ENCODE measurements around the gene DAB1.
"Not testable (repeated sequence)": the region's sequence is repeated elsewhere in the genome, so short reads cannot be mapped to it uniquely, and the experiment has no call there.

The DAB1 gene

DNA sequence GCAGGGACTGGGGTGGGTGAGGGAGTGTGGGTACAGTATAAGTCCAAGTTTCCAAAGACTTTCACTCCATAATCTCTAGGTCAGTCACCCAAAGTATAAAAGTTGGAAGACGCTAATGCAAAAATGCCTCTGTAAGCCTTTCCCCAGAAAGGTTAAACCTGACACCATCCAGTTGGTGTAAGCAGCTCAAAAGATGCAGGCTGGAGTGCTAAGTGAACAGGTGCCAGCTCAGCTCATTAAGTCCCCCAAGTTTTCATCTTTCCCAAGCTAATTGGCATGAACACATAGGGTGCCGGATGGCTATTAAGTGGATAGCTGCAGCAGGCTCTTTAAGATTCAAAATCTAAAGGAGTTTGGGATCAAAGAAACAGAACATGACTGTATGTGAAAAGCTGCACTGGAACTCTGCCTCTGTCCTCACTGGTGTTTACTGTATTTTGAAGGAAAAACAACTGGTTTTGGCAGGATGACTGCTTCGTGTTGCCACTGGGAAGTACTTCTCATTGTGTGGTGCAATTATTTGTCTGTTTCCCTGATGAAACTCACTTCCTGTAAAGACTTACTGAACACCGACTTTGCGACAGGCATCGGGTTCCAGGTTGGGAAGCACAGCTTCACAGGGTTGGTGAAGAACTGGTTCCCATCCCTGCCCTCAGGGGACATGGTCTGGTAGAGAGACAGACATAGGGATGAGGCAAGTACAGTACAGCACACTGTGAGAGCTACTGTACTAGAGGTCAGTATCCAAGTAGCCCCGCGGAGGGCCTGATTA, 152.7 kb downstream of the DAB1 start:
- DNase-seq, result no peak

DNA sequence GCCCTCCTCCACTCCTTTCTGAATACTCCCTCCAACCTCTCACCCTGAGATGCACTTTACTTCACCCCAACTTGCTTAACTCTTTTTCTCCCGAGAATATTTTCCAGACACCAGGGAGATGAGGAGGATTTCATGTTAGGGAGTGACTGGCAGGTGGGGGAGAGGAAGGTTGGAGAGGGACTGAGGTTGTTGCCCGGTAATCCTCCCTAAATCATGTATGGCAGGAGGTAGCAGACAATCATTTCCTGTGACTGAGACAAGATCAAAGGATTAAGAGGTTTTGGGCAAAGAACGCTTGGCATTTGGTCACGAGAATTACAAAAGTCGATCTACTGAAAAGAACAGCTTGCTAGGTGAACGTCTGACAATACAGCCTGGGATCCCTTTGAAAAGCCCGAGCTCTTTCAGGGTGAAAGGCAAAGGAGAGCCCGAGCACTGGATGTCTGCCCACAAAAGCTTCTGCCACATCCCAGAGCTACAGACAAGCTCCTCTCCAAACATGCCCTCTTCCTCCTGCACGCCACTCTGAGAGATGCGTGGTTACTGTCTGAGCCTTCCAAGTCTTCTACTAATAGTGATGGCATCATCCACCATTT, 154.1 kb downstream of the DAB1 start:
- DNase-seq, result no peak

DNA sequence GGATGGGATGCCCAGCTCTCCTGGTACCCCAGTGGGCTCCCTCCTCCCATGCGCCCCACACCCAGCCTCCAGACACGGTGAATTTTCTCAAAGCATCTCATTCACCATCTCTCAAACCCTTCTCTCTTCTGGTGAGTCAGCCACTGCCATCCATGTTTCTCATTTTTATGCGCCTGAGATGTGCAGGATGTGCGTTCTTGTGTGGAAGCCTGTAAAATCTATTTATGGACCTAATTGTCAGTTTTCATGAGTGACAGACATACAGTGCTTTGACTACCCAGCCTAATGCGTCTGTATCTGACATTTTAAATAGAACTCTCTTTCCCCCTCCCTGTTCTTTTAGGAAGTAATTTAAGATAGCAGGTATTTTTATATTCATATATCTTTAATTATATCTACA, 158.8 kb downstream of the DAB1 start:
- DNase-seq, result no peak

DNA sequence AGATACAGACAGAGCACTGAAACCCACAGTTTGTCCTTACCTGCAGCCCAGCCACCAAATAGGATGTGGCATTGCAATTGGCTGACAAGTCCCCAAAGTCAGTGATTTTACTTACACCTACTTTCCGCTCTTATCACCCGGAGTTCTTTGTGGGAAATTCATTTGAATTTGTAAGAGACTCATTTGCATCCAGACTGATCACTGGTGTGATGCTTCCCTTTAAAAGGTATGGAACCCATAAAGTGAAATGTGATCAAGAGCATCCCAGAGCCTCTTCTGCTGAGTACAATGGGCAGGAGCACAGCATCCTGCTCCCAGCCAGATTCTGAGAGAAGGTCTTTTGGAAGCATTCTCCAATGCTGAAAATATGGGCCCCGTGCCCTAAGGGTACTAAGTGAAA, 161.4 kb downstream of the DAB1 start:
- no peak for DNase-seq

DNA sequence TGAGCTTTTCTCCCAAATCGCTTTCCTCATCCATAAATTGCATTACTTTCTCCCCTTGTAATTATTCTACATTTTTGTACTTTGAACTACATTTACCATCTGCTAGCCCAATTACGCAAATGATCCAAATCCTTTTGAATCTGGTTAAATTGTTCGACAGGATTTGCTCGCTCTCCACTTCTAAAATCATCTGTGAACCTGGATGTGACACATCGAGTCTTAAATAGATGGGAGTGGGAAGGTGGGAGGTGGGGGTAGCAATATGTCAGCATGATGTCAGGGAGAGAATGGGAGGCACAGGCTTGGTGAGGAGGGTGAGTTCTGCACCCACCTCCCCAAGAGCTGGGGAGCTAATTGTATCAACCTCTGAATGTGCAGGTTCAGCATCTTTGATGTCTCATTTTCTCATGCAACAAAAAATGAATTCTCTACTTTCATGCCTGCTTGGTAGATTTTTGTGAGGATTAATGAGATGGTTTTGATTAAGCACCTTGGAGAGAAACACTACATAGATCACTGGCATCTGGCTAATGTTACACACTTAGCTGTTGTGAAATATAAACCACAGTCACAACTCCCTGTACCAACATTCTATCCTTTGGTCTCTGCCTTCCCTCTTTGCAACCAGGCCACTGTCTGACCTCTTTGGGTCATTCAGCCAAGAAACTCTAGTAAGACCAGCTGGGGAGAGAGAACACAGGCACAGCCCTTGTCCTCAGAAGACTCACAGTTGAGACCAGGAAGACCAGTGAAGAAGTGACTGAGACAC, 165.1 kb downstream of the DAB1 start:
- DNase-seq, result no peak

DNA sequence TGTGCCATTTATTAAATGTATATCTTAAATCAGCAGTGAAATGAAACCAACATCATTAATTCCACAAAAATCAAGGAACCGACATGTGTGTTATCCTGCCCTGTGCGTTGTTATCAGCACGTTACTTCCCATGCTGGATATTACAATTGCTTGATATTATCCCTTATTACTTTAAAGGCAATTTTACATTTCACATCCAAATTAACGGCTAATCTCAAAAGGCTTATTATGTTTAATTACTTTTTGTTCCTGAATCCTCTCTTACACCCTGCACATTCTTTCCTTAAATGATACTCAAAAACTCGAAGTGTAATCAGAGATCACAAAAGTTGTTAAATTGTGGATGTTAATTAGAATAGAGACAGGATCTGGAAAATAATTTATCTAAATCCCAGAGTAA, 167.9 kb downstream of the DAB1 start:
- no peak for DNase-seq

DNA sequence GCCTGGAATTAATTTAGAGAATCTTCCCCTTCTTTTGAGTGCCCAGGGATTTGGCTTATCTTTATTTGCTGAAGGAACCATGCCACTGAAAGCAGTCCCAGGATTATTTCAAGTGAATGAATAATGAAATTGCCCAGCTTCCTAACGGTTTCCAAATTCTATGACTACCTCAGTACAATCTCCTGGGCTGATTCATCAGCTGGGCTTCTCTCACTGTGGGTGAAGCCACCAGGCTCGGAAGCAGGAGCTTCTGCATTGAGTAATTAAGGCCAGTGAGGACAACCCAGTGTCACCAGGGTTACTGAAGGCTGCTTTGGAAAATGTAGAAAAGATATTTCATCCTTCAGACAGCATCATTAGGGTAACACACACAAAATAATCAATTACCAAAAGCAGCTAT, 169.8 kb downstream of the DAB1 start:
- peak; percentile 20 for DNase-seq

DNA sequence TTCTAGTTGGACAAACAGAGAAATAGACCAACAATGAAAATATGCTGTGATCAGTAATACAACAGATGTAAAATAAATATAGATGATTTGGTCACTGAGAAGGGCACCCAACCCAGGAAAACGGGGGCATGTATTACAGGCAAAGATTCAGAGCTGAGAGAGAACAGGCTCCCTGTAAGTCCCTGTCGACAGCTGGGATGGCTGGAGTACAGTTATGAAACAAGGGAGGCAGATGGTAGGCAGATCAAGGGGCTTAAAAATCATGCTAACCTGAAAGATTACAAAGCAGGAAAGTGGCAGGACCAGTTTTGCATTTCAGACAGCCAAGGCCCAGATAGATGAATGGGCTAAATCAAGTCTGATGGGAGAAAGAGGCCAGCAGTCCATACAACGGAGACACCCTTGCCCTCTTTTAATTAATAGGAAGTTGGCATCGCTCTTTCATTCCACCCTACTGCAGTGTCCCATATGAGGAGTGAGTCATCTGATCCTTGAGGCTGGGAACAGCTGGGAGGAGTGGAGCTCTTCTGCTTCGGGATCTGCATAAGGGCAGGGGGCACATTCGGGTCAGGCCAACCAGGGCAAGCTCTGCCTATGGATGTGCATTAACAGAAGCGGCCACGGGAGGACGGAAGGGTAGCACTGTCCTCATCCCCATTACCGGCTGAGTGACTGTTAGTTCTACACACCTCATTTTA, 171.1 kb downstream of the DAB1 start:
- peak; percentile 2 for DNase-seq

DNA sequence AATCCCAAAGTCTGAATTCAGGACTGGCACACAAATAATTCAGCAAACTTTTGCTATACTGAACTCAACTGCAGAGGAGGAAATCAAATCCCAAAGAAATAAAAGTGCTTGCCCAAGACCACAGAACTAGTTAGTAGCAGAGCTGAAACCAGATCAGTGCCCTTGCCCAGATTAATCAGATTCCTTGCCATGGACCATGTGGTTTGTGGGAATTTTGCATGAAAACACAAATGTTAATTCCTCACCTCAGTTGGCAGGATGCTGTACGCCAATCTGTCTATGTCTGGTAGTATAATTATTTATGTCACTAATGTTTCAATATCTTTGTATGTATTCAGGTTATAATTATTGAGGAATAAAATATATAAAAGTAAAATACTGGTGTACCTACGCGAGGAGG, 173.8 kb downstream of the DAB1 start:
- no peak for DNase-seq

DNA sequence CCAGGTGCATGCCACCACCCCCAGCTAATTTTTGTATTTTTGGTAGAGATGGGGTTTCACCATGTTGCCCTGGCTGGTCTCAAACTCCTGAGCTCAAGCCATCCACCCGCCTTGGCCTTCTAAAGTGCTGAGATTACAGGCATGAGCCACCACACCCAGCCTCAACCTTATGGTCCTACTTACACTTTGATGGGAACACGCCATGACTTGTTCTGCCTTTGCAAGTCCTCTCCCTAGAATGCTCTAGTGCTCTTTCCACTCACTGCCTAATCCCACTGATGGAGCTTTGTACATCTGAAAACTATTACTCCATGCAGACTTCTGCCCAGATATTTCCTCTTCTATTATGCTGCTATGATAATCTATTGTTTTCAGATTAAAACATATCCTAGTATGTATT, 174.3 kb downstream of the DAB1 start:
- no peak for DNase-seq

DNA sequence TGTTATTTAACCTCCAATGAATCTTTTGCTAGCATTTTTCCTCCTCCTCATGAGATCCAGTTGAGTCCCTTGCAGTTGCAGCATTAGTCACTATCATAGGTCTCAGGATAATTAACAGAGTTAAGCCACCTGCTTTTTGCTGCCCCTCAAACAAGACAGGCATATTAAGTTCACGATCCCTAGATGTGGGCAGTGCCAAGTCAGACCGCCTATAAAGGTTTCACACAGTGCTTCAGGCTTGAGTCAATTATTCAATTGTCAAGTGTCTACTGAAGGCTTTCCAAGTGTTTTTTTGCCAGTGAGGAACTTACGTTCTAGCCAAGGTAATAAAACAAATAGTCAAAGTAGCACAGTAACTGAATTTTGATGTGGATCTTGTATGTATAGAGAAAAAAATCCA, 175.0 kb downstream of the DAB1 start:
- DNase-seq, result no peak

DNA sequence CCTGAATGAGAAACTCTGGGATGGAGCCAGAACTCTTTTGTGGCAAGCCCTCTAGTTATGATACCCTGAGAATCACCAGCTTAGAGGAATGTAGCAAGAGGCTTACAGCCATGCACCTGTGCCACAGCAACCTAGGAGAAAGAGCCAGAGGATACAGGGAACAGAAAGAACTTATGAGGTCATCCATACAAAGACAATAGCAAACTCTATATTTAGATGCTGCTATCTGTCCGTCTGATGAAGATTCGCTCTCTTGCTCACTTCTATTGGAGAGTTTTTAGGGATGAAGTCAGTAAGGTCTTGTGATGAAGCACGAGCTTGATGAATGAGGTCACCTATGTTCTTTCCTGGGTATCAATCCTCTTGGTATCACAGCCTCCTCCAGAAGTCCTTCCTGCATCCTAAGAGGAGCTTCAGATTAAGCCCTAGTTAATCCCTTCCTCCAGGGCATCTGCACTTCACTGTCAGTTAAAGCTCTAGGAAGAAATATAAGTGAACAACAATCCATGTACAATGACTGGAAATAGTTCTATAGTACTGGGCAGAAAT, 185.6 kb downstream of the DAB1 start:
- DNase-seq, result no peak

DNA sequence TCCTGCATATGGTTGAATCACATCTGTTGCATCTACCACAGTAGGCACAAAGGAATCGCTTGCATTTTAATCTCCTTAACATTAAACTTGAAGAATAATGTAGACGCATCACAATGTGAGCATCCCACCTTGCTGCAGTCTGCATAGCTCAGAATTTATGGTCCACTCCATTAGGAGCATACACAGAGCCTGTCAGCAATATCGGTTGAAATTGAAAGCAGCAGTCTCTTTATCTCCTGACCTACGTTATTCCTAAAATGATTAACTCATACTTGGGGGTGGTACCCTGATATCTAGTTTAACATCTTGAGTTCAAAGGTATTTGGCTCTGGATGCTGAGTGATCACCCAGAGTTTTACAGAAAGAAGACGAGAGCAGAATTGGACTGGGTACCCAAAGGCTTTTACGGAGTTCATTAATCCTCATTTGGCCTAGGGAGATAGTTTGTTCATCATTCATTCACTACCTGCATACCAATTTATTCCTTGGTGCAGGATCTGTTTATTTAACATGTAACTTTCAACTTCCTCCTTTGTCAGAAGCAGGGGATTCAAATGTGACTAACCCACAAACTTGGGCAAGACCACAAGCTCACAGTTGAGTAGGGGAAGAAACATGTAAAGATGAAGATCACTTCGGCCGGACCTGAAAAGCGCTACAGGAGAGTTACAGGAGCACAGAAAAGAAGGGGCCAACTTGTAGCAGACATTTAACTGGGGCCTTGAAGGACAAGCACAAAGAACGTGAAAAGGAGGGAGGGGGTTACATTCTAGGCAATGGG, 187.9 kb downstream of the DAB1 start:
- no peak for DNase-seq

DNA sequence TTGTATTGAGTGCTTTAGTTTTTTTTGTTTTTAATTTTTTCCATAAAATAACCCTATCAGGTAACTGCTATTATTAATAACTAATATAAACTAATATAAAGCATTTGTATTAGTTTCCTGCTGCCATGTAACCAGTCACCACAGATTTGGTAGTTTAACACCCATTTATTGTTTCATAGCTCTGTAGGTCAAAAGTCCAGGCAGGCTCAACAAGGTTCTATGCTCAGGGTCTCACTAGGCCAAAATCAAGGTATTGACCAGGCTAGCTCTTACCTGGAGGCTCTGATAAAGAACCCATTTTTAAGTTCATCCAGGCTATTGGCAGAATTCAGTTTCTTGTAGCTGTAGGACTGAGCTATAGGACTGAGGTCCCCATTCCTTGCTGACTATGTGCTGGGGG, 189.4 kb downstream of the DAB1 start:
- DNase-seq, result no peak

DNA sequence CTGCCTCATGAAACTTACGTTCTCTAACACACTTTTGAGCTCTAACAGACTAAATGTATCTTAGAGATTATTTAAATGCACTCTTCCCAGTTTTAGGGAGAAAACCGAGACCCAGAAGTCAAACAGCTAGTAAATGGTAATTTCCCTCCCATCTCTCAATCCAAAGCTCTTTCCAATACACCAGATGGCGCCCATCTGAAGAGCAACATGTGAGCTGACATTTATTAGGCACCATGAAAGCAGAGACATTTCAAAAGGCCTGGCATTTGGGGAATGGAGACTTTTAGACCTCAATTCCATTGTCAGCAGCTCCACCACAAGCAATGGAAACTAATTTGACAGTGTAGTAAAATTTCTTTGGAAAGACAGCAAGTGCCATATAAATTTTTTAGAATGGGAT, 191.4 kb downstream of the DAB1 start:
- DNase-seq, result no peak

DNA sequence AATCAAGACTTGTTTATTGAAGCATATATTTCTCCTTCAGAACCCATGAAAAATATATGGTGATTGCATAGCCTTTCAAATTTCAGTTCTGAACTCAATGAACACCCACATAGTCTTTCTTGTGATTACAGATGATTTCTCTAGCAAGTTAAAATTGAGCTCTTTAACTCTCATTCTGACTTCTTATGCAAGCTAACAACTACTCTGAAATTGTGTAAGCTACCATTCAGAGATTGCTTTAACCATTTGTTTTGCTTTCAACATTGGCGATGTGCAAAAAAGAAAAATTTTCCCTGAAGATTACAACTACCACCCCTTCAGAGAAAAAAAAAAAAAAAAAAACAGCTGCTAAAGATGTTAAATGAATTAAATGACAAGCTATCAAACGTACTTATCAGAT, 193.9 kb downstream of the DAB1 start:
- DNase-seq, result no peak

DNA sequence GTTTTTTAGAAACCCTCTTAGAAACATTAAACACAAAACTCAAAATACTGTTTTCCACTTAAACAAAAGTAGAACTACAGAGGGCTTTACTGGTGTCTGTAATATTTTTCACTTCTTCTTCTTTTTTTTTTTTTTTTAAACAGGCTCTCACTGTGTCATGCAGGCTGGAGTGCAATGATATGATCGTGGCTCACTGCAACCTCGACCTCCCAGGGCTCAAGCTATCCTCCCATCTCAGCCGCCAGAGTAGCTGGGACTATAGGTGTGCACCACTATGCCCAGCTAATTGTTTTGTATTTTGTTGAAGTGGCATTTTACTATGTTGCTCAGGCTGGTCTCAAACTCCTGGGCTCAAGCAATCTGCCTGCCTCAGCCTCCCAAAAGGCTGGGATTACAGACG, 194.8 kb downstream of the DAB1 start:
- no peak for DNase-seq

DNA sequence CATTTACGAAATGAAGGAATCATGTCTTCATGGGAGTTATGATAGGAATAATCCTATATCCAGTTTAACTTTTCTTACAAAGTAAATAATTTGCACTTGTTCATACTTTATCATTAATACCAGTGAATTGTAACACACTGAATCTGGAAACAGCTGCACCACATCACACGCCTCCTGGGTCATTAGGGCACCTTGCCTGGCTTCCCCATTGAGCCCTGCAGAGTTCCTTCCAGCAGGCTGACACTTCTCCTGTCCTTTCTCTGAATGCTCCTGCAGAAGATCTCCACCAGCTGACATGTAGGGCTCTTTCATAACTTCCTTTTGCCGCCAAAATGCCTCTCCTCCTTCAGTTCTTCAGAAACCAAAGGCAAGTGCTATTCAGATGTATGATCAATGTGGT, 201.1 kb downstream of the DAB1 start:
- no peak for DNase-seq

DNA sequence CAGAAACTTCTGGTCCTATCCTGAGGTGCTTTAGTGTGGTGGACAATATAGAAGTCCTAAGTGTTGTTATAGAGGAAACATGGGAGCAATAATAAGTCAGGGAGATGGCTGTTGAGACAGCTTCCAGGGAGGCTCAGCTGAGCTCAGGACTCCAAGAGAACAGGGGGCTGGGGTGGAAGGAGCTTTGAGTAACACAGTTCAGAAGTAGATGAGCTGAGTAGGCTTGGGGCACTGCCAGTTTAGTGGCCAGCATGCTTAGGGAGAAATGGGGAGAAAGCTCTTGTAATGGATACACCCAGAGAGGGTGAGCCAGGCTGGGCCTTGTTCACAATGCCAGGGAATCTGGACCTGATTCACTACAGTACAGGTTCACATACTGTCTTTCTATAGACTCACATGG, 201.6 kb downstream of the DAB1 start:
- DNase-seq, result no peak

DNA sequence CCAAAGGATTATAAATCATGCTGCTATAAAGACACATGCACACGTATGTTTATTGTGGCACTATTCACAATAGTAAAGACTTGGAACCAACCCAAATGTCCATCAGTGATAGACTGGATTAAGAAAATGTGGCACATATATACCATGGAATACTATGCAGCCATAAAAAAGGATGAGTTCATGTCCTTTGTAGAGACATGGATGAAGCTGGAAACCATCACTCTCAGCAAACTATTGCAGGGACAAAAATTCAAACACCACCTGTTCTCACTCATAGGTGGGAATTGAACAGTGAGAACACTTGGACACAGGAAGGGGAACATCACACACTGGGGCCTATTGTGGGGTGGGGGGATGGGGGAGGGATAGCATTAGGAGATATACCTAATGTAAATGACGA, 203.0 kb downstream of the DAB1 start:
- DNase-seq, result not testable (repeated sequence)

DNA sequence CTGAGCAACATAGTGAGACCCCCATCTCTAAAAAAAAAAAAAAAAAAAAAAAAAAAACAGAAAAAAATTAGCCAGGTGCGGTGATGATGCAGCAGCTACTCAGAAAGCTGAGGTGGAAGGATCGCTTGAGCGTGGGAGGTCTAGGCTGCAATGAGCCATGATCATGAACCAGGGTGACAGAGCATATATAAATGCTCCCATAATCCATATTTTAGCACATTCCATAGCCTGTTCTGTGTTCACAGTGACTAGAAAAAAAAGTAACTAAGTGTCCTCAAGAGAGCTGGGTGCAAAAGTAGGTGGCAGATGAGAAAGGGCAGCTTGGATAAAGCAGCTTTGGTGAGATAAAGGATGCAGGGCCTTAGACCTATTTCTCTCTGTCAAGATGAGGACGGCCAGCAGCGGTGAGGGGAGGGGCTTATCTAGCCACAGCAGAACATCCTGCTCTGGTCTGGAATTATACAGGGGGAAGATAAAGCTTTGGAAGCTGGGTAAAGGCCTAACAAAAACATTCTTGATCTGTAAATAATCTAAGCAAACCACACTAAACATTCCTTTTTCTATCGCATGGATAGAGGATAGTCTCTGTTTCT, 205.3 kb downstream of the DAB1 start:
- peak; percentile 8 for DNase-seq

DNA sequence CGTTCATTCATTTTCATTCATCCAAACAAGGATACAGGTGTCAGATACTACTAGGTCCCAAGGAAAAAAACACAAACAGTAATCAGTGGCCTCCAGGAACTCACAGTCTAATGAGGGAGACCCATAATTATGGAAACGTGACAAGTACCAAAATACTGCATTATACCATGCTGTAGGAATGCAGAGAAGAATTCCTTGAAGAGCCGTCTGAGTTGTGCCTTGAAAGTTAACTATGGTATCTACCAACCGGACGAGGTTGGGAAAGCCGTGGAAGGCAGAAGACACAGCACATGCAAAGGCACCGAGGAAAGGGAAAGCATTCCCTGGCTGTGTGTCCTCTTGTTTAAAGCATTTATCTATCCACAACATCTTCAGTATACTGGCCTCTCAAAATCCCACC, 206.0 kb downstream of the DAB1 start:
- no peak for DNase-seq

Measured in fibroblast of skin of back (primary cell).